NCI-H146 treated with DMSO at 0.1 percent for 48 hours (cell line): ENCODE data around the gene EPN2.

Experiments used
- DNase-seq: peaks from one replicate; lab custom pipeline; 2025; ENCODE audit not compliant: unreplicated experiment; lab: John Stamatoyannopoulos, UW

Gene EPN2

GRCh38 chr17:19379361-19380065 is 142.3 kb downstream of the EPN2 start:
- no peak for DNase-seq

DNA sequence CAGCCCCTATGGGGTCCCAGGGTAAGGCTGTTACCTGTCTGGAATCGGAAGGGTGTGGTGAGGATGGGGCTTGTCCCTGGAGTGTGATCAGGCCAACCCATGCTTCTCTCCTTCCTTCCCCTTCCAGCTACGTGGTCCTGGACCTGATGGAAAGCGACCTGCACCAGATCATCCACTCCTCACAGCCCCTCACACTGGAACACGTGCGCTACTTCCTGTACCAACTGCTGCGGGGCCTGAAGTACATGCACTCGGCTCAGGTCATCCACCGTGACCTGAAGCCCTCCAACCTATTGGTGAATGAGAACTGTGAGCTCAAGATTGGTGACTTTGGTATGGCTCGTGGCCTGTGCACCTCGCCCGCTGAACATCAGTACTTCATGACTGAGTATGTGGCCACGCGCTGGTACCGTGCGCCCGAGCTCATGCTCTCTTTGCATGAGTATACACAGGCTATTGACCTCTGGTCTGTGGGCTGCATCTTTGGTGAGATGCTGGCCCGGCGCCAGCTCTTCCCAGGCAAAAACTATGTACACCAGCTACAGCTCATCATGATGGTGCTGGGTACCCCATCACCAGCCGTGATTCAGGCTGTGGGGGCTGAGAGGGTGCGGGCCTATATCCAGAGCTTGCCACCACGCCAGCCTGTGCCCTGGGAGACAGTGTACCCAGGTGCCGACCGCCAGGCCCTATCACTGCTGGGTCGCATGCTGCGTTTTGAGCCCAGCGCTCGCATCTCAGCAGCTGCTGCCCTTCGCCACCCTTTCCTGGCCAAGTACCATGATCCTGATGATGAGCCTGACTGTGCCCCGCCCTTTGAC is 143.5 kb downstream of the EPN2 start:
- no peak for DNase-seq

DNA sequence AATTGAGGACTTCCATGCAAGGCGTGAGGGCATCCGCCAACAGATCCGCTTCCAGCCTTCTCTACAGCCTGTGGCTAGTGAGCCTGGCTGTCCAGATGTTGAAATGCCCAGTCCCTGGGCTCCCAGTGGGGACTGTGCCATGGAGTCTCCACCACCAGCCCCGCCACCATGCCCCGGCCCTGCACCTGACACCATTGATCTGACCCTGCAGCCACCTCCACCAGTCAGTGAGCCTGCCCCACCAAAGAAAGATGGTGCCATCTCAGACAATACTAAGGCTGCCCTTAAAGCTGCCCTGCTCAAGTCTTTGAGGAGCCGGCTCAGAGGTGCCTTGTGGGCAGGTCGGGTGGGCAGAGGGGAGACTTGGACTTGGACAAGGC is 144.2 kb downstream of the EPN2 start:
- DNase-seq, result no peak

GRCh38 chr17:19381741-19382444 is 144.7 kb downstream of the EPN2 start:
- DNase-seq, result no peak

GRCh38 chr17:19382531-19383444 is 145.6 kb downstream of the EPN2 start:
- no peak for DNase-seq

DNA sequence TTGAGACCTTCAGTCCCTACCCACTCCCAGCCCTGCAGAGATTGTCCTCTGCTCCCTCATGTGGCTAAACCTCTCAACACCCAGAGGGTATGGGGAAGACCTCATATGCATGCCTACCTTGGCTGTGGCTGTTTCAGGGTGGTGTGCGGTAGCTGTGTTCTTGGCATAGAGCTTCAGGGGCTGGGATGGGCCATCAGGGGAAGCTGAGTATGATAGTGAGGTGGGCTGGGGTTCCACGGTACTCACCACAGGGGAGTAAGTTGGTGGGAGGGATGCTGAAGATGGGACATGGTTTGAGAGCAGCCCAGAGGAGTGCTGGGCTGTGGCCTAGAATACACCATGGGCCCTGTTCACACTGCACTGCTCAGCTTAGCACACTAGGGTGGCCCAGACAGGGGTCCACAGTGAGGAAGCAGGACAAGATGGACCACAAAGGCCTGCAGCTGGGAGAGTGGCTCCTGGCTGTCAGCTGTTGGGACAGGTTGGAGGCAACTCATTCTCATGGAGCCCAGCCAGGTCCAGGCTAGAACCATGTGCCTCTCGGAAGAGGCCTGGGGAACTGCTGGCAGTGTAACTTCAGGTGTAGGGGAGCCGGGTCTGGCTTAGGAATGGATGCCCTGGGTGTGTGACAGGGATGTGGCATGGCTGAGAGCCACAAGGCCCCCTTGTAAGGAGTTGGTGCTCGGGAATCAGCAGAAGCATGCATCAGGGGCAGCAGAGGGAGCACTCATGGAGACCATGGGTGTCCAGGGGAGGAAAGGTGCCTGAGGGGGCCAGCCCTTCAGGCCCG is 146.7 kb downstream of the EPN2 start:
- no peak for DNase-seq

GRCh38 chr17:19384723-19385391 is 147.7 kb downstream of the EPN2 start:
- no peak for DNase-seq

- no peak for DNase-seq
Measured at GRCh38 chr17:19385521-19385983, 148.4 kb downstream of the EPN2 start.
